Cardiac fibroblast (primary cell): Measurements from ENCODE around the gene CYTH1.

Experiments
- DNase-seq, 2 donors: peaks; one replicate each; pipeline versions ENCODE4 v3.0.0 to v3.0.0-alpha.2; 2010; ENCODE audit warnings: low read depth in 2 of 2
- H3K4me3 ChIP-seq, 2 donors: replicated peaks in 1 of 2; 1 replicate in 1 of 2; 2 replicates in 1 of 2; pipeline ENCODE4 v1.5.1; 2011; ENCODE audit warnings: low read depth in 2 of 2, low read length in 2 of 2, mild to moderate bottlenecking in 2 of 2, moderate library complexity in 1 of 2
- TF ChIP-seq, protein P1 (sequence below): IDR thresholded peaks from one replicate; pipeline ENCODE4 v1.5.1; 2011; ENCODE audit warnings: low read depth, mild to moderate bottlenecking, low read length, inconsistent platforms

The CYTH1 gene

DNA sequence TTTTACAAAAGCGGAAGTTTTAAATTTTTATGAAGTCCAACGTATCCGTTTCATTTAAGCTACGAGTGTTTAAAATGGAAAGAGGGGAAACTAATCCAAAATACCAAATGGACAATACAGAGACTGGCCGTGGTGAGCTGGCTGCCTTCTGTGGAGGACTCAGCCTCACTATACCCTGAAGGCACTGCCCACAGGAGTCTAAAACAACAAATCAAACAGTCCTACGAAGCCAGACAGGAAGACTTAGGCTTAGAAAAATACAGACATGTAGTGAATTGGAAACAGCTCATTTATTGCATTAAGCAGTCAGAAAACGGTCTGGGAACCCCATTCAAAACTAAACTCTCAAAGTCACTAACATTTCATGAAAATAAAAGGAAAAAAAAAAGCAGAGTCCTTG, 75.1 kb downstream of the CYTH1 start:
- TF ChIP-seq, protein P1, sequence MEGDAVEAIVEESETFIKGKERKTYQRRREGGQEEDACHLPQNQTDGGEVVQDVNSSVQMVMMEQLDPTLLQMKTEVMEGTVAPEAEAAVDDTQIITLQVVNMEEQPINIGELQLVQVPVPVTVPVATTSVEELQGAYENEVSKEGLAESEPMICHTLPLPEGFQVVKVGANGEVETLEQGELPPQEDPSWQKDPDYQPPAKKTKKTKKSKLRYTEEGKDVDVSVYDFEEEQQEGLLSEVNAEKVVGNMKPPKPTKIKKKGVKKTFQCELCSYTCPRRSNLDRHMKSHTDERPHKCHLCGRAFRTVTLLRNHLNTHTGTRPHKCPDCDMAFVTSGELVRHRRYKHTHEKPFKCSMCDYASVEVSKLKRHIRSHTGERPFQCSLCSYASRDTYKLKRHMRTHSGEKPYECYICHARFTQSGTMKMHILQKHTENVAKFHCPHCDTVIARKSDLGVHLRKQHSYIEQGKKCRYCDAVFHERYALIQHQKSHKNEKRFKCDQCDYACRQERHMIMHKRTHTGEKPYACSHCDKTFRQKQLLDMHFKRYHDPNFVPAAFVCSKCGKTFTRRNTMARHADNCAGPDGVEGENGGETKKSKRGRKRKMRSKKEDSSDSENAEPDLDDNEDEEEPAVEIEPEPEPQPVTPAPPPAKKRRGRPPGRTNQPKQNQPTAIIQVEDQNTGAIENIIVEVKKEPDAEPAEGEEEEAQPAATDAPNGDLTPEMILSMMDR, result no peak
- DNase-seq, result peak in 1 of 2 donors; percentile 38
- H3K4me3 ChIP-seq, result no peak overlapping the region

- peak in 1 of 2 donors; percentile 63 for DNase-seq
- H3K4me3 ChIP-seq, result no peak overlapping the region
- TF ChIP-seq, protein P1, result no peak
Measured at GRCh38 chr17:78706271-78706915, 75.7 kb downstream of the CYTH1 start.

- DNase-seq, result no peak
- no peak overlapping the region for H3K4me3 ChIP-seq
- TF ChIP-seq, protein P1, result no peak
Measured at GRCh38 chr17:78705071-78705470, 77.0 kb downstream of the CYTH1 start.

GRCh38 chr17:78704594-78704993, 77.5 kb downstream of the CYTH1 start:
- H3K4me3 ChIP-seq, result no peak overlapping the region
- TF ChIP-seq, protein P1, result no peak
- no peak for DNase-seq

- peak; percentile 32 to 67 for DNase-seq
- TF ChIP-seq, protein P1, result no peak
Measured at GRCh38 chr17:78697554-78698343, 84.3 kb downstream of the CYTH1 start.

GRCh38 chr17:78697122-78697521, 85.0 kb downstream of the CYTH1 start:
- H3K4me3 ChIP-seq, result no peak overlapping the region
- DNase-seq, result no peak
- TF ChIP-seq, protein P1, result no peak

More at GRCh38 chr17:78697554-78698343, 84.3 kb downstream of the CYTH1 start:
- no peak overlapping the region for H3K4me3 ChIP-seq
